NB4 (cell line): ENCODE data around the gene MTF1.

Experiments used
- DNase-seq: peaks from one replicate; pipeline ENCODE4 v3.0.0; 2010; ENCODE audit warnings: low read depth
- H3K4me3 ChIP-seq: one replicate; pipeline ENCODE4 v1.5.1; 2011; ENCODE audit warnings: mild to moderate bottlenecking, low read depth, low read length, moderate library complexity
- CTCF ChIP-seq: IDR thresholded peaks from one replicate; pipeline ENCODE4 v1.5.1; 2012; ENCODE audit warnings: low read depth, low read length
- MAX ChIP-seq: IDR thresholded peaks from 2 replicates; pipeline ENCODE4 v1.6.1; 2011; ENCODE audit warnings: low read depth, low read length
- MYC ChIP-seq: IDR thresholded peaks from 2 replicates; pipeline ENCODE4 v1.6.1; 2011; ENCODE audit warnings: low read depth, low read length
- POLR2A ChIP-seq: IDR thresholded peaks from 2 replicates; pipeline ENCODE4 v1.6.1; 2011; ENCODE audit warnings: mild to moderate bottlenecking; ENCODE audit not compliant: insufficient read length; ENCODE audit errors: extremely low read depth

MTF1 gene

GRCh38 chr1:37764414-37764825 is 95.0 kb downstream of the MTF1 start:
- DNase-seq: peak; percentile 72
- TF ChIP-seq MAX (peak; percentile 76), POLR2A (no peak), CTCF (no peak)
- no peak overlapping the region for H3K4me3 ChIP-seq

DNA sequence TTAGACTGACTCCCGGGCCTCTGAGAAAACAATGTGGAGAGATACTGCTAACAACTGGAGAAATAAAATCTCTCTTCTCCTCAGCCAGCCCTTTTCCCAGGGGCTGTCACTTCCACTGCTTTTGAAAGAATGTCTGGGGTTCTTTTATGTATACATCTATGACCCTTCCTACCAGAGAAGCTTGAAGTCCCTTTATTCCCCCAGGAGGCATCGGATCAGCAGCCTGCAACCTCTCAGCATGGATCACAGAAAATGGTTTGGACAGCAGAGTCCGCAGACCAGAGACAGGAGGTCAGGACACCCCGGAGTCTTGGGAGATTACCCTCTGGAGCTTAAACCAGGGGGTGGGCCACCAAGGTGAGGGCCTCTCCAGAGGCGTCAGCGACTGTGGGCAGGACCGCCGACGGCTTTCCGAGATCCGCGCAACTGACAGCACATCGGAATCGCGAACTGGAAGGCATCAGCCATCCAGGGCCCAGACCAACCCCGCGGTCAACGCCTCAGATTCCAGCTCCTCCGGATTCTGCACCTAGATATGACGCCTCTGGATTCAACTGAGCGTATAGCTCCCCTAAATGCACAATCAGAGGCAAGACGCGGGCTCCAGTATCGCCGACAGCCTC is 95.5 kb downstream of the MTF1 start:
- no peak for DNase-seq
- TF ChIP-seq POLR2A (no peak), CTCF (no peak), MAX (no peak), MYC (no peak)

DNA sequence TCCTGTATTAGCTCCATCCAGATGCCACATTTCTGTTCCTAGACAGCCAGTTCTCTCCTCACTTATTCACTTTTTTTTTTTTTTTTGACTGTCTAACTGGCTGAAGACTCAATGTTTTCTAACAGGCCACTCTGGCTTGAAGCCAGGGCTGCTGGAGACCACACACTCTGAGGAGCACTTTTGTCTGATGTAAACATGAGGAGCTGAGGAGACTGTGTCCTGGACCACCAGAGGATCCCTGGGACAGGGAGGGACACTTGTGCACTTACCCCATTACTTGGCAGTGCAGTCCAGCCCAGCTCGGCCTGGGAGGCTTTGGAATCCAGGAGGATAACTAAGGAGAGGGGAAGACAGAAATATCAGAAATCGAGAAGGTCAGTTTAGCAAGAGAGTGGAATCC is 96.9 kb downstream of the MTF1 start:
- TF ChIP-seq CTCF (no peak), MYC (no peak), MAX (no peak), POLR2A (no peak)
- H3K4me3 ChIP-seq: no peak overlapping the region
- no peak for DNase-seq

More for the DNA sequence above, 95.5 kb downstream of the MTF1 start:
- H3K4me3 ChIP-seq: no peak overlapping the region

DNA sequence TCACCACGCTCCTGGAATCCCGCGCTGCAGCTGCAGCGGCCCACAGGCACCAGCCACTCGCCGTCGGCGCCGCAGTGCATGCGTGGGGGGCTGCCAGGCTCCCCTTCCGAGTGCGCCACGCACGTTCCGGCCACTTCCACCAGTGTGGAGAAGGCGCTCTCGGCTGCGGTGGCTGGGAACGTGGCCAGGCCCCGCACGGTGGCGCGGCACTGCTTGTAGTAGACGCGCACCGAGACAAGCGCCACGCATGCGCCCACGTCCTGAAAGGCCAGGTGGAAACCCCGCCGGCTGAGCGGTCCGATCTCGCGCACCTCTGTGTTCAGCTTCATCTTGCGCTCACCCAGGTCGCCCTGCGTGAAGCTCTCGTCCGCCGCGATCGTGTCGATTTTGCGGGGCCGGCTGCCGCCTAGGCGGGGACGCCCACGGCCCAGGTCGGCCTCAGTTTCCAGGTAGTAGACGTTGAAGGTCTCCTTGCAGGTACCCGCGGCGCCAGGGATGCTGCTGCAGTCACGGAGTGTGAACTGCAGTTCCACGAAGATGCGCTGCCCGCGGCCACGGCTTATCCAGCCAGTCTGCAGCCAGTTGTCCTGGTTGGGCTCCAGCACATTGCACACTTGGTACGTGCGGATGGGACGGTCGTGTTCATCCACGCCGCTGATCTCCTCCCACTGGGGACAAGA is 97.8 kb downstream of the MTF1 start:
- H3K4me3 ChIP-seq: no peak overlapping the region
- TF ChIP-seq MYC (no peak), POLR2A (no peak), MAX (no peak), CTCF (no peak)
- DNase-seq: no peak
